ENCODE results near the gene PAGE2.
"Not testable (repeated sequence)": the region's sequence is repeated elsewhere in the genome, so short reads cannot be mapped to it uniquely, and the experiment has no call there.

PAGE2 gene, protein sequence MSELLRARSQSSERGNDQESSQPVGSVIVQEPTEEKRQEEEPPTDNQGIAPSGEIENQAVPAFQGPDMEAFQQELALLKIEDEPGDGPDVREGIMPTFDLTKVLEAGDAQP

DNA sequence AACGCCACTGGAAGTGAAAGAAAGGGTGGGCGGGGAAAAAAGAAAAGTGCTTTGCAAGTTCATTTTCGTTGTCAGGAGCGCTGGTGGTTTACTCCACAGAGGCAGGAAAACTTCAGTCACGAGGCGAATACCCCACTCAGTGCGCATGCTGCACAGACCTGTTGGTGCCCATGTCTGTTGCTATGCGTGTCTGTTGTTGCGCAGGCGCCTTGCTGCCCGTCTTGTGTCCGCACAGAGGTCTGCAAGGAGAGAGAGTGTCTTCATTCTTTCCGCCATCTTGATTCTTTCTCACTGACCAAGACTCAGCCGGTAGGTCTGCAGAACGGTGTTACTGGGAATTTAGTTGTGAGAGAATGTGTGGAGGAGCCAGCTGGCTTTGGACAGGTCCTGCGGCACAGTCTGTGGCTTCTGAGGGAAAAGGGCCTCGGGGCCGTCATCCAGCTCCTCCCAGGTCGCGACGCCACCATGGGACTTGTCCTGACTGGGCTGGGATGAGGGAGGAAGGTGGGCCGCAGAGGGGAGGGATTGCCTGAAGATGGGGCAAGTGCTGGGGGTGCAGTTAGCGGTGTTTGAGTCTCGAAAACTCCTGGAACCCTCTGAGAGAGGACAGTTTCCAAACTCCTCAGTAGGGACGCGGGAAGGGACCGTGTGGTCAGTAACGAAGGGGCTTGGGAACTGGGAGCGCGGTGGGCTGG is at the start of gene PAGE2:
PAGE2 (plus strand) TSS at position 224 of the 695 bp plus-strand sequence. CDS start 1,003 bp downstream, outside the sequence.
- no peak for DNase-seq

DNA sequence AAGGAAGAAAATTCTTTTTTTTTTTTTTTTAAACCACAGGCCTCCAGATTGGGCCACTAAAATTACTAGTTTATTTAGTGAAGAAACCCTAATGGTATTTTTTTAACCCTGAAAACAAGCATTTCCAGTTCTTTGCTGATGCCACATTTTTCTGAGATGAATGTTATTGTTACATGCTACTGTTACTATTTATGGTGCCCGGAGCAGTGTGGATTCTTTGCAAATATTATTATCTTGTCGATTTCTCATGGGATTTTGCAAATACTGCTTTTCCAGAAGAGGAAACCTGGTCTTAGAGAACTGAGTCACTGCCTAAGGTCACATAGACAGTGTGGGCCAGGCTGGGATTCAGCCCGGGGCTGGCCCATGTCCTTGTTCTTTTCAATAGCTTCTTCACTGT is 49.3 kb upstream of the PAGE2 start:
- no peak for DNase-seq

DNA sequence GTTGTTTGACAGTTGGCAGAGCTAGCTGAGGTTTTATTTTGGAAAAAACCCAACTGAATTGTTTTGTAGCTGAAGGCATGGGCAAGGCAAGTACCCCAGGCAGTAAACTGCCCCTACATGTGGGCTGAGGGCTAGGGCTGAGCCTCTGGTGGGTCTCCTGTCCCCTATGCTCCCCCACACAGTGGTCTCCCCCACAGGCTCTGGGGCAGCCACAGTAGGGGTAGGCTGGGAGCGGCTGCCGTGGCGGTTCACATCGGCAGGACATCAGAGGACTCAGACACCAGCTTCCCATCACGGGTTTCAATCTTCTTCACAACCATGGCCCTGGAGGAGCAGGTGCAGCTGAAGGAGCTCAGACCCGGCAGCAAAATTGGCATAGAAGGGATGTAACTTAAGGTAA is 47.3 kb upstream of the PAGE2 start:
- no peak for DNase-seq

DNA sequence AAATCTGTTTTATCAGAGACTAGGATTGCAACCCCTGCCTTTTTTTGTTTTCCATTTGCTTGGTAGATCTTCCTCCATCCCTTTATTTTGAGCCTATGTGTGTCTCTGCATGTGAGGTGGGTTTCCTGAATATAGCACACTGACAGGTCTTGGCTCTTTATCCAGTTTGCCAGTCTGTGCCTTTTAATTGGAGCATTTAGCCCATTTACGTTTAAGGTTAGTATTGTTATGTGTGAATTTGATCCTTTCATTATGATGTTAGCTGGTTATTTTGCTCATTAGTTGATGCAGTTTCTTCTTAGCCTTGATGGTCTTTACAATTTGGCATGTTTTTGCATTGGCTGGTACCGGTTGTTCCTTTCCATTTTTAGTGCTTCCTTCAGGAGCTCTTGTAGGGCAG is 38.2 kb upstream of the PAGE2 start:
- DNase-seq, result not testable (repeated sequence)

DNA sequence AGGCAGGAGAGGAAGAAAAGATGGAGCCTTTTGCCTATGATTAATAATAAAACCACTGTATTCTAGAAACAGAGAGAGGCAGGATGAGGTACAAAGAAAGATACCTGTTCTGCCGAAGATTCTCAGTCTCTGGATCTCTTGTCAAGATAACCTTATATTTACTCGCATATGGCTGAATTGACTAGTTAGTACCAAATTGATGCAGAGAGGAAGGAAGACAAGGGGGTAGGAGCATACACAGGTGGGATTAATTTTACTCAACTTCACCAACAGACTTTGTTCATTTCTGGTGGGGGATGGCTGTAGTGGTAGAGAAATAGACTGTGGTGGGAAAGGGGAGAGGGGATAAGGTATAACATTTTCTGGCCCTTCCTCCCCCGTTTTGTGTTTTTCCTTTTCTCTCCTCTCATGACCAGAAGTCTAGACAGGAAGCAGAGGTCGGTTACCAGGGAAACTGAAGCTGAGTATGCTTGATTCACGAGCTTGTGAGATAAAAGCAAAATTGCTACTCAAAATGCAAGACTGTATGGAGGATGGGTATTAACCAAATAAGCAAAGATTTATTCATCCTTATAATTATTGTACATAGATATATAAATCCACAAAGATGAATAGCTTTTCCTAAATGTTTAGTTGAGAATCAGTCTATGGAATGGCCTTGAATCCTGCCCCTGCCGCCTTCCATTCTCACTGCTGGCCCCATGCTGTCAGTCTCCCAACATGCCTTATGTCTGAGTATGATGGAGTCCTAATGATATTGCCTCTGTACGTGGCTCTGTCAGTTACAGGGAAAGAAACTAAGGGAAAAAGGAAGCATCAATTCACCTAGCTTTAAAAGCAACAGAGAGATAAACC is 31.8 kb upstream of the PAGE2 start:
- peak; percentile 11 to 21 for DNase-seq

DNA sequence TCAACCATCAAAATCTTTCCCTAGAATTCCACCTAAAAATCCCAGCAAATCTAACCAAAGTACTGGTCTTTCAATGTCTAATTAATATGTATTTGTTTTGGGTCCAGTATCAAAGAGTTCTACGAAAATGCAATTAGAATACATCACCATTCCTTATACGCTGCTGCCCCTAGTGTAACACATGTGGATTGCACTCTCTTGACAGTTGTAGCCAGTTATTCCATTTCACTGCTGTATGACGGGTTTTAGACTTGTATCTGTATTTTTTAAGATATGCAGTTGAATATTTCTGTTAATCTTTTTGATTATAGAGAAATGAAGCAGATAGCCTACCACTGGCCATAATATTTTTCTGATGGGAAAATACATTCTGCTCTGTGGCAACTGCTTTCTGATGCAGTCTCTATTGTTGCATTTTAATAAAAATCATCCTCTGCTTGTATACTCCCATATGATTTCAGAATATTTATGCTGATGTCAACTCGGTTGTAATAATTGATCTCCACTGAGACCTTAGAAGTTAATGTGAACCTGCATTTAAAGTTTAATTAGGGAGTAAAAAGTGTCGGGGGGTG is 31.1 kb upstream of the PAGE2 start:
- peak; percentile 7 to 45 for DNase-seq

DNA sequence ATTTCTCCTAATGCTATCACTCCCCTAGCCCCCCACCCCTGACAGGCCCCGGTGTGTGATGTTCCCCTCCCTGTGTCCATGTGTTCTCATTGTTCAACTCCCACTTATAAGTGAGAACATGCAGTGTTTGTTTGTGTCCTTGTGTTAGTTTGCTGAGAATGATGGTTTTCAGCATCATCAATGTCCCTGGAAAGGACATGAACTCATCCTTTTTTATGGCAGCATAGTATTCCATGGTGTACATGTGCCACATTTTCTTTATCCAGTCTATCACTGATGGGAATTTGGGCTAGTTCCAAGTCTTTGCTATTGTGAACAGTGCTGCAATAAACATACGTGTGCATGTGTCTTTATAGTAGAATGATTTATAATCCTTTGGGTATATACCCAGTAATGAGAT is 21.6 kb upstream of the PAGE2 start:
- not testable (repeated sequence) for DNase-seq

DNA sequence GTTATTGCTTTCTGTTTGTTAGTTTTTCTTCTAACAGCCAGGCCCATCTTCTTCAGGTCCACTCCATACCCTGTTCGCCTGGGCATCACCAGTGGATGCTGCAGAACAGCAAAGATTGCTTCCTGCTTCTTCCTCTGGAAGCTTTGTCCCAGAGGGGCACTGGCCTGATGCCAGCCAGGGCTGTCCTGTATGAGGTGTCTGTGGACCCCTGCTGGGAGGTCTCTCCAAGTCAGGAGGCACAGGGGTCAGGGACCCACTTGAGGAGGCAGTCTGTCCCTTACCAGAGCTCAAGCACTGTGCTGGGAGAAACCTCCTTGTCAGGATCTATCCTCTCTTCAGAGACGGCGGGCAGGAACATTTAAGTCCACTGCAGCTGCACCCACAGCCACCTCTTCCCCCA is 16.5 kb upstream of the PAGE2 start:
- no peak for DNase-seq

DNA sequence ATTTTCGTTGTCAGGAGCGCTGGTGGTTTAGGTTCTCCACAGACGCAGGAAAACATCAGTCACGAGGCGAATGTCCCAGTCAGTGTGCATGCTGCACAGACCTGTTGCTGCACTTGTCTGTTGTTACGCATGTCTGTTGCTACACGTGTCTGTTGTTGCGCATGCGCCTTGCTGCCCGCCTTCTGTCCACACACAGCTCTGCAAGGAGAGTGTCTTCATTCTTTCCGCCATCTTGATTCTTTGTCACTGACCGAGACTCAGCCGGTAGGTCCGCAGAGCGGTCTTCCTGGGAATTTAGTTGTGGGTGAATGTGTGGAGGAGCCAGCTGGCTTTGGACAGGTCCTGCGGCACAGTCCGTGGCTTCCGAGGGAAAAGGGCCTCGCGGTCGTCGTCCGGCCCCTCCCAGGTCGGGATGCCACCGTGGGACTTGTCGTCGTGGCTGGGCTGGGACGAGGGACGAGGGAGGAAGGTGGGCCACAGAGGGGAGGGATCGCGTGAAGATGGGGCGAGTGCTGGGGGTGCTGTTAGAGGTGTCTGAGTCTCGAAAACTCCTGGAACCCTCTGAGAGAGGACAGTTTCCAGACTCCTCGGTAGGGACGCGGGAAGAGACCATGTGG is 13.9 kb upstream of the PAGE2 start, which contains the start of gene PAGE2B:
PAGE2B (plus strand) TSS at position 180 of the 617 bp plus-strand sequence. CDS start 1,012 bp downstream, outside the sequence.
- DNase-seq, result no peak

DNA sequence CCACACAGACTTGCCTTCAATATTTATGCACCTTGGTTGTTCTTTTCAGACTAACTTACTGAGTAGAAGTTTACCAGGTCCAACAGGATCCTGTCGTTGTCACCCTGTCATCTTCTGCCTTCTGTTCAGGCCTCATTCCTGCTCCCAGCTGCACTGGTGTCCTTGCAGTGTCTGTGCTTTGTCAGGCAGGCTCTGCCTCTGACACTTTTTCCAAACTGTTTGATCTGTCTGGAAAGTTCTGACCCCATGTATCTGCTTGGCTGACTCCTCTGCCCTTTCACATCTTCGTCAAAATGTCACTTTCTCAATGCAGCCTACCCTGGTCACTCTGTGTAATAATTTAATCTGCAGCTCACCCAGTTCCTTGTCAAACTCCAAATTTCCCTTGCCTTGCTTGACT is 9.9 kb downstream of the PAGE2 start:
- DNase-seq, result no peak

DNA sequence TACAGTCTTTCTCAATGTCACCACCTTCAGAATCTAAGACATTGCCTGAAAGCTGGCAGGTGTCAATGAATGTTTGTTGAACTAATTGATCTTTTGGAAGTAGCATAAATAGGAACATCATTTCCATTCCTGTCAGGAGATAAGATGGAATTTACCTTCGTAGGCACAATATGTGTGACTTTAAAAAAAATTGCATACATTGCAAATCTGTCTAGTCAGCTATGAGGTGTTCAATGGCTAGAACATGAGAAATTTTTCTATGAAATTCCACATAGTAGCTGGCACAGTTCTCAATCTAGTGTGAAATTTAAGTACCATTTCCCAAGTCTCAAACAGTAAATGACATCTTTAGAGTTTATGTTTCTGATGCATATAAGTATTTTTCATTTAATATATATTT is 10.3 kb downstream of the PAGE2 start:
- no peak for DNase-seq

DNA sequence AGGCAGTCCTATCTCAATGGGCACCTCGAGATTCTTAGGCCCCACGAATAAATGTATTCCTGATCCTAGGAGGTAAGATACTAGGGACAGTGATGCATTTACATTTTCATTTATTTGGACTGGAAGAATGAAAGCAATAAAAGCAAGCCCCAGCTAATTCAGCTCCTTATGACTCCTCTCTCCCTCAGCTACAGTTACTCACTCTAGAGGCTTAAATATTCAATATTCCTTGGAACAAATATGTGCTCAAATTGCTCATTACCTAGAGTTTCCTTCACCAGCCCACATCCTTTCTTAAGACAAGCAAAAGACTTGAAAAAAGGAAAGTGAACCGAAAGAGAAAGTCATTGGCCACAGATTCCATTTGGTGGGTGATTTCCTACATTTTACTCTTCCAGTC is 13.9 kb downstream of the PAGE2 start:
- DNase-seq, result no peak

DNA sequence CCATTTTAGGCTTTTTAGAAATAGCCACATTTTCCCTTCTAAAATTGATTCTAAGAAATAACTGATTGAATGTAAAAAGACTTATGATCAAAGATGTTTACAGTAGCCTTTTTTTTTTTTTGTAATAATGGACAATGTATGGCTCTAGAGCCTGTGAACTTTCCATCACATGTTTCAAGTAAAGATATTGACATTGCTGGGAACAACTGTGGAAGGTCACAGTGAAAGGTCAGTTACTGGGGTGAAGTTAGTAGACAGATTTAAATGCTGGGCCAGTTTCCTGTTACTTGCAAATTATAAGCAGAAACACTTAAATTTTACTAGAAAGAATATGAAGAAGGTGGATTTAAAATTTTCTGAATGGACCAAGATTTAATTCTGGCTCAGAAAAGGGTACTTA is 18.4 kb downstream of the PAGE2 start:
- no peak for DNase-seq

DNA sequence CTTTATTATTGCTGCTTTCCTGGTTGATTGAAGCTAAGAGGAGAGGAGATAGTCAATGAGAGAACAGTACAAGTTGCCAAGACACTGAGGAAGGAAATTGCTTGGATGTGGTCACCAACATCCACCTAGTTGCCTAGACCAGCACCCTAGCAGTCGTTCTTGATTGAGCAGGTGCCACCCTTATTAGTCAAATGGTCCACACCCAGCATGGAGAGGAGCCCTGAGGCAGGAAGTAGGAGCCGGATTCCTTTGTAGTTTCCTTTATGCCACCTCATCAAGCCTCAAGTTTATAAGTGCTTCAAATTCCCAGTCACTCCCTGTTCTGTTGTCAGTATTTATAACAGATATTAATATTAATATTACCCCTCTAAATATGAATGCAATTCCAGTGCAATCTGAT is 19.1 kb downstream of the PAGE2 start:
- DNase-seq, result no peak

DNA sequence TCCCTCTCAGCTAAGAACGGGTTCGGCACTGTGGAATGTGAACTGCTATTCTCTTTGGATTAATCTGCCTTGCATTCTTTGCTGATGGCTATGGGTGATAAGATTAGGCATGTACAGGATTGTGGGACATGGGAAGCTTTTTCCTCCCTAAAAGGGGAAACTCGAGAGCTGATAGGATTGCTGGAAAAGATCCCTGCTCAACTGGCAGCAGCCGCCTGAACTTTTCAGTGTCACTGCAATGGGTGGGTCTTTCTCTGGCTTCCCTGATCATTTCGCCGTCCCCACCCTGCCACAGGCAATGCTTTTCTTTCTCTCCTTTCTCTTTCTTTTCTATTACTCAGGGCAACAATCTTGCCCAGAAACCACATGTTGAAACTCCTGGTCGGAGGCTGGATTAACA is 20.5 kb downstream of the PAGE2 start:
- DNase-seq, result no peak

DNA sequence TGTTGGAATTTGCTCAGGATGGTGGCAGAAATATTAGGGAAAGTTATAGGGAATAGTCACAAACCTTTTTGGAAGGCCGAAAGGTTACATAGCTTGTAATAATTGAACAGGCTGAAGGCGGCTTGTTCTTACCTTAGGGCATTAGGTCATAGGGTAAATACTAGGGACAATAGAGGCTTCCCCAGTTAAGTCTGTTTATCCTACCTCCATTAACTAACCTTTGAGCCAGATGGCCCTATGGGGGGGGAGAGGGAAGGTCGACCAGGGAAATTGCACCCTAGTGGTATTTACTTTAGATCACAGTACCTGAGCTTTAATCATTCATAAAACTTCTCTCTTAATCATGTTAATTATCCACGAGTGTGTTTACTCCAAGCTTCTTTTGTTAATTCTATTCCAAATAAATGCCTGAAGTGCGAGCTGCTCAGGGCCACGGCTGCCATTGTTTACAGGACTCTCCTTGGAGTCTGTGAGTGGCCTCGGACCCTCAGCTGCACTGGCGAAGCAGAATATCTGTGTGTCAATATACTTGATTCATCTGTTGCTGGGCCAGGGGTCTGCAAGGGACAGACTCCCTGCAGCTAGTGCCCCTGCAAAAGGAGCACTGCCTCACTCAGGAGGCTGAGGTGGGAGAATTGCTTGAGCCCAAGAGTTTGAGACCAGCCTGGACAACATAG is 22.9 kb downstream of the PAGE2 start:
- no peak for DNase-seq

DNA sequence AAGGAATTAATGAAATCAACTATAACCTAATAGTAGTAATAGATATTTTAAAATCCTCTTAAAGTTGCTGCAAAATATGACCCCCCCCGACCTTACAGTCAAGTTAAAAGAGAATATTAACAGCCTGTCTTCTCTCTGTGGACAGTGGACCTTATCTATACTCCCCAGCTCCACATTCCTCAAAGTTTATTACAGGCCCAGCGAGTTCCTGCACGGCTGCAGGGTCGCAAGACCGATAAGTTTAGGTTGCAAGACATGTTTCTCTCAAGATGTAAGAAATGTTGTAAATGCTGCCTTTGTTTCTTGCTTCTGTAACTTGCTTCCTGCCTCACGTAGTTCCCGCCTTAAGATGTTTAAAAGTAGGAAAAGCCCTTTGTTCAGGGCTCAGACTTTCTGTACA is 27.8 kb downstream of the PAGE2 start:
- not testable (repeated sequence) for DNase-seq

DNA sequence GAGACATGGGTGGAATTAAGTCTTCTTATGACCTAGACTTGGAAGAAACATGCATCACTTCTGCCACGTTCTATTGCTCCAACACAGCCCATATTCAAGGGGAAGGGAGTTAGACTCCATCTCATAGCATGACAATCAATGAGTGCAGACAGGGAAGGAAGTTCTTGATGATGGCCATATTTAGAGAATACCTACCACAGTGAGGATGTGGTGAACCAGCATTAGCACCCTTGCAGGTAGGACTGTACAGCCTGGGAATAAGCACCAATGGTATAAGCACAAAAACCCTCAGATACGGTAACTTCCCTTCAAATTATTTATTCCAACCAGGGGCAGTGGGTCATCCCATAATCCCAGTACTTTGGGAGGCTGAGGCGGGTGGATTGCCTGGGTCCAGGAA is 29.8 kb downstream of the PAGE2 start:
- no peak for DNase-seq

DNA sequence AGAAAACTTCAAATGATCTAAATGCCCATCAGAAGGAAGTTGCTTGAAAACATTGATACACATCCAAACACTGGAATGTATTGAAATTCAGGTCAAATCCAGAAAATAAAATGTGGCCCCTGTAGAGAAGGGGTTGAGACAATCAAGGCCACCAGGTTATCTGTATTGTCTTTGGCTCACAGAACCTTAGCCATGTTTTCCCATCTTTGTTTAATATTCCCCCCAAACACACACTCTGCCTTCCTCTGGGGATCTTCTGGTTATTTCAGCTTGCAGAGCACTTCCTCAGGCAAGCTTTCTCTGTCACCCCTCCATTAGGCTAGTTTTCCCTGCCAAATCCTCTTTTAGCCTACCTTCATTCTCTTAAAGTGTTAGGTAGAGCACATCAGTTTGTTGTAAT is 30.5 kb downstream of the PAGE2 start:
- DNase-seq, result no peak

DNA sequence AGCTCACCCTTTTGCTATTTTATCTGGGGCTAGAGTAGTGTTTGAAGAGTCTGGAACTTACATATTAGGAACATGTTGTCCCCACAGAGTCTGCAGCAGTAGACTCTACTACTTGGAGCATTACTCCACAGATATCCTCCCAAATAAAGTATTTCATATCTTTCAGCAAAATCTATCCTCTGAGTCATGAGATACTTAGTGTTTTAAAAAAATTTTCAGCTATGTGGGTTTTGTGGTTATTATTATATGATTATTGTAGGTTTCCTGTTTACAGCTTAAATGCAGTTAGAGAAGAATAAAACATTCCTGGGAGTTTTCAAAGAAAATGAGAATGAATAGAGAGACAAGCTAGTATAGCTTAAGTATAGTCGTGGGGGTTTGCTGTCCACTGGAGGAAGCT is 30.9 kb downstream of the PAGE2 start:
- DNase-seq, result no peak

DNA sequence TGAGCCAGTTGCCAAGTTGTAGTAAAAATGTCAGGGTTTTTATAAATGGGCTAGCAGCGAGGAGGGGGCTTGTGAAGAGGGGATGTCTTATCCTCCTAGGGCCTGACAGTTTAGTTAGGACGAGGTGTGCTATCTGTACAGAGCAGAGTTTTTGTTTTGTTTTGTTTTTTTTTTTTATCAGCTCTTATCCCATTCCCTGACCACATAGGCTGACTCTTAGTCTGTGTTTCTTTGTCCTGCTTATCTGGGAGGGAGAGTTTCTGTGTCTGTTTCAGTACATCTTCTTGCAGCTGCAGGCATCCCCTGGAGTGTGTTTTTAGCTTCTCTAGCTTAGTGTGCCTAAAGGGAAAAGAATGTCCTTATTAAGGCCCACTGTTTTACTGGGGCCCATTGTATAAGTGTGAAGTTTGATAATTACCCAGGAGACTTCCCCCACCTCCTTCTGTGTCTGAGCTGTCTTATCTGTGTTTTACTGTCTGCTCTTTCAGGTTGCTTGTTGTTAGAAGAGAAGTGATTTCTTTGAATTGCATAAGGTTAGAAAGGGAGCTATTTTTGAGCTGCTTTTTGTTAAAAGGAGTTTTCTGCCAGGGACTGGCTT is 32.0 kb downstream of the PAGE2 start:
- no peak for DNase-seq

DNA sequence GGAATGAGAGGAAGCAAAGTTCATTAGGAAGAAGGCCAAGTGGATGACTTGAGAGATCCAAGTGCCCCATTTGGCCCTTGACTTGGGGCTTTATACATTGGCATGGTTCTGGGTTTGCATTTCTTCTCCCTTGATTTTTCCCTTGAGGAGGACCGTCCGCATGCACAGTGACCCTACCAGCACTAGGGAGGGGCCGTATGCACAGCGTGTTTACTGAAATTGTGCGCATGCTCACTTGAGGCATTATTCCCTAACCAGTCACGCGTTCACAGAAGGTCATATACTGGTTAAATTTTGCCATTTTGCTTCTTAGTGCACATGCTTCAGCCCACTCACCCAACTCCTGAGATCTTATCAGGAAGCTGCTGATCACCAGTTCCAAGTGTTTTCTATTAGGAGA is 35.1 kb downstream of the PAGE2 start:
- DNase-seq, result no peak

Measured in Kasumi-1 (cell line).